ENCODE data around the gene TMEM269.

TMEM269 gene

DNA sequence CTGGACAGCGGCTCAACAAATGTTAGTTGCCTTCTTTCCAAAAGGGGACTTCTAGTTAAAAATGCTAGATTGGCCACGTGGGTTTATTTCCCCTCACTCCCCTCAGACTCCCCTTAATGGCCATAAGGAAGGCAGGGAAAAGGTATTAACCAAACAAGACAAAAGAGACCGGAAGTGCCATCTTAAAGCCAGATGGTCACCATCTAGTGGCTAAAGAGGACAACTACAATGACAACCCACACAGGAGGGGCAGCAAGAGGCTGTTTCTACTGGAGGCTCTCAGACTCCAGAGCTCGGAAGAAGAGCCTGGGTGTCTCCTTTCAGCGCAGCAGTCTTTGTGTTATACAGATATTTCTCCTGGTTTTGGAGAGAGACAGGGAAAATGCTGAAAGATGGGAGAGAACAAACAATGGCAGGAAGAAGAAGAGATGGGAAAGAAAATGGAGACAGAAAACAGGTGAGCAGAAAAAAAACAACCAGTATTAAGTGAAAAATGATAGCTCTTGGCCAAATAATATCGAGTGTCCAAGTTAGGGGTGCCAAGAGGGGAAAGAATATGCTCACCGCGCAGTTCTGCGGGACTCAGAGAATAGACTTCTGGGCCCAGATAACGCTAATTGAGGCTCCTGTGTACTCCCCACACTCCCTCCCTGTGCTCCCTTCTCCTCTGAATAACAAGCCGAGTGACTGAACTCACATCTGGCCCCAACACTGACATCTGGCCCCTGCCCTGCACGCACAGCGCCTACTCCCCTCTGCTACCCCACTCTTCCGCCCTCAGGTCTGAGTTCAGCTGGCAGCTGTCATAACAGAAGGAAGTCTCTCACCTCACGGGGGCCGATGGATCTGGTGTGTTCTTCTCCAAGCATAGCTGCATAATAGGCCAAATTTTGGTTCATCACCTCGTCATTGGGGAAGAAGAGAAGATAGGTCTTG, 27.6 kb upstream of the TMEM269 start:
- H3K14ac ChIP-seq (ENCODE audit: low read length): no peak overlapping the region

DNA sequence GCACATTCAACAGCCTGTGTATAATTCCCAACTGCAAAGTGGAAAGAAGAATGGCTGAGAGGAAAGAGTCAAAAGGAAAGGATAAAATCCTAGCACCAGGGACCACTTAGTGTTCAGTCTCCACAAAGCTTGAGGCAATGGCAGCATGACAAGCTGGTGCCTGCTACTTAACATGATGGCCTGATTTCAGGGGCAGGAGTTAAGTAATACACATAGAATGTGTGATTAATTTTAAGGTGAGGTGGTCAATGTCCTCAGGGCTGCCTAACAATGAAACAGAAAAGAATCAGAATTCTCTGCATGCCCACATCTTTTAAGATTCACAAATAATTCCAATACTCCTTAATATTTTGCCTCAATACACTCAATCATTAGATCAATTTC, 26.9 kb upstream of the TMEM269 start:
- Histone ChIP-seq H3K79me2 (ENCODE audit: control insufficient read depth, insufficient read depth, low read length, poor library complexity) (no peaks in the 10 kb centered on the region), H3K27me3 (ENCODE audit: insufficient read depth, low read length) (no peaks in the 10 kb centered on the region), H4K91ac (ENCODE audit: low read depth, low read length) (no peak overlapping the region)

More for the DNA sequence above, 27.6 kb upstream of the TMEM269 start:
- Histone ChIP-seq H3K4me2 (ENCODE audit: low read length) (no peak overlapping the region), H3K23ac (ENCODE audit: low read length) (no peak overlapping the region), H3K27ac (ENCODE audit: low read depth, low read length) (no peak overlapping the region), H2BK120ac (ENCODE audit: insufficient read depth, low read length, poor library complexity) (no peak overlapping the region), H3K4me1 (ENCODE audit: control insufficient read depth in 1 of 2, insufficient read depth in 2 of 2, low read length in 2 of 2) (no peaks in the 10 kb centered on the region), H2BK5ac (ENCODE audit: low read depth, low read length, poor library complexity) (no peak overlapping the region), H3K4ac (ENCODE audit: low read depth, low read length) (no peak overlapping the region), H3K36me3 (ENCODE audit: control insufficient read depth in 1 of 2, insufficient read depth in 2 of 2, low read length in 2 of 2) (peaks cover 40 to 56% of the 10 kb centered on the region in 2 experiments), H3K79me2 (ENCODE audit: control insufficient read depth, insufficient read depth, low read length, poor library complexity) (no peaks in the 10 kb centered on the region), H4K12ac (ENCODE audit: low read depth, low read length) (peak overlapping the region; percentile 40), H3K9me3 (ENCODE audit: insufficient read depth, low read depth, low read length) (peaks cover 2% of the 10 kb centered on the region), H4K8ac (ENCODE audit: low read depth, low read length) (peak overlapping the region; percentile 37), H3K4me3 (ENCODE audit: low read depth, low read length) (no peak overlapping the region), H2AK5ac (ENCODE audit: low read length) (no peak overlapping the region), H2BK12ac (ENCODE audit: low read length) (no peak overlapping the region), H2AFZ (ENCODE audit: insufficient read depth, low read length, poor library complexity) (peak overlapping the region; percentile 23), H3K18ac (ENCODE audit: low read length) (no peak overlapping the region), H3K9ac (ENCODE audit: low read length) (no peak overlapping the region), H3K27me3 (ENCODE audit: insufficient read depth, low read length) (no peaks in the 10 kb centered on the region), H4K91ac (ENCODE audit: low read depth, low read length) (peak overlapping the region; percentile 13), H3K79me1 (ENCODE audit: low read length) (no peaks in the 10 kb centered on the region)
- no CpG with 5 or more reads among the region's 17 CpGs for WGBS (ENCODE audit: extremely low coverage, insufficient coverage, insufficient read length)
- peak in 1 of 2 donors; percentile 82 for DNase-seq

DNA sequence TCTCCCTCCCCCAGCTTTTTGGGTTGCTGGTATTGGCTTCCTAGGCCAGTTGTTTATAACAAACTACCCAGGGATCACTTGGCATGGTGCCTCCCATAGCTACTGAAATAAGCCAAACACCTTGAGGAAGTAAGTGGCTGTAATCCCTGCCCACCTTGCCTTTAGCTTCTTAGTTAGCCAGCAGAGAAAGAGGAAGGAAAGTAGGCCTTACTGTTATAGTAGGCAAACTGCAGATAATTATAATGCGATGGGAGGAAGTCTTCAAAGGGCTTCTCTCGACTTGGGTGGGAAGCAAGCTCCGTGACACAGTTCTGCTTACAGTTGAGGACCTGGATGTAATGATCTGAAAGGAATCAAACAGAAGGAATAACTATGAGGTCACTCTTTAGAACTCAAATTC, 26.1 kb upstream of the TMEM269 start:
- Histone ChIP-seq H3K4ac (ENCODE audit: low read depth, low read length) (no peak overlapping the region), H2BK12ac (ENCODE audit: low read length) (no peak overlapping the region), H2AK5ac (ENCODE audit: low read length) (no peak overlapping the region), H4K91ac (ENCODE audit: low read depth, low read length) (no peak overlapping the region), H3K9ac (ENCODE audit: low read length) (no peak overlapping the region), H2AFZ (ENCODE audit: insufficient read depth, low read length, poor library complexity) (no peak overlapping the region), H3K14ac (ENCODE audit: low read length) (no peak overlapping the region), H3K27me3 (ENCODE audit: insufficient read depth, low read length) (no peaks in the 10 kb centered on the region), H3K79me2 (ENCODE audit: control insufficient read depth, insufficient read depth, low read length, poor library complexity) (no peaks in the 10 kb centered on the region), H4K12ac (ENCODE audit: low read depth, low read length) (no peak overlapping the region), H3K23ac (ENCODE audit: low read length) (no peak overlapping the region), H4K8ac (ENCODE audit: low read depth, low read length) (no peak overlapping the region), H3K4me1 (ENCODE audit: control insufficient read depth in 1 of 2, insufficient read depth in 2 of 2, low read length in 2 of 2) (no peaks in the 10 kb centered on the region), H3K4me3 (ENCODE audit: low read depth, low read length) (no peak overlapping the region), H3K27ac (ENCODE audit: low read depth, low read length) (no peak overlapping the region), H3K4me2 (ENCODE audit: low read length) (no peak overlapping the region), H2BK5ac (ENCODE audit: low read depth, low read length, poor library complexity) (no peak overlapping the region), H3K79me1 (ENCODE audit: low read length) (no peaks in the 10 kb centered on the region), H3K36me3 (ENCODE audit: control insufficient read depth in 1 of 2, insufficient read depth in 2 of 2, low read length in 2 of 2) (peaks cover 39 to 53% of the 10 kb centered on the region in 2 experiments), H3K9me3 (ENCODE audit: insufficient read depth, low read depth, low read length) (no peaks in the 10 kb centered on the region), H2BK120ac (ENCODE audit: insufficient read depth, low read length, poor library complexity) (no peak overlapping the region), H3K18ac (ENCODE audit: low read length) (no peak overlapping the region)
- no CpG with 5 or more reads among the region's 3 CpGs for whole genome bisulfite sequencing (ENCODE audit: extremely low coverage, insufficient coverage, insufficient read length)
- no peak for DNase-seq

More for the DNA sequence above, 26.9 kb upstream of the TMEM269 start:
- no peak overlapping the region for H3K27ac ChIP-seq (ENCODE audit: low read depth, low read length)
- no peak for DNase-seq
- no peak overlapping the region for H3K4me2 ChIP-seq (ENCODE audit: low read length)
- H3K4me1 ChIP-seq (ENCODE audit: control insufficient read depth in 1 of 2, insufficient read depth in 2 of 2, low read length in 2 of 2): no peaks in the 10 kb centered on the region
- no peak overlapping the region for H4K8ac ChIP-seq (ENCODE audit: low read depth, low read length)
- no peak overlapping the region for H2BK5ac ChIP-seq (ENCODE audit: low read depth, low read length, poor library complexity)
- H3K23ac ChIP-seq (ENCODE audit: low read length): no peak overlapping the region
- H3K79me1 ChIP-seq (ENCODE audit: low read length): no peaks in the 10 kb centered on the region
- H2BK12ac ChIP-seq (ENCODE audit: low read length): no peak overlapping the region
- H3K14ac ChIP-seq (ENCODE audit: low read length): no peak overlapping the region
- peaks cover 40 to 53% of the 10 kb centered on the region in 2 experiments for H3K36me3 ChIP-seq (ENCODE audit: control insufficient read depth in 1 of 2, insufficient read depth in 2 of 2, low read length in 2 of 2)
- H2AK5ac ChIP-seq (ENCODE audit: low read length): no peak overlapping the region
- H3K9ac ChIP-seq (ENCODE audit: low read length): no peak overlapping the region
- H2AFZ ChIP-seq (ENCODE audit: insufficient read depth, low read length, poor library complexity): no peak overlapping the region
- H3K18ac ChIP-seq (ENCODE audit: low read length): no peak overlapping the region
- H3K4ac ChIP-seq (ENCODE audit: low read depth, low read length): no peak overlapping the region
- no peaks in the 10 kb centered on the region for H3K9me3 ChIP-seq (ENCODE audit: insufficient read depth, low read depth, low read length)
- H3K4me3 ChIP-seq (ENCODE audit: low read depth, low read length): no peak overlapping the region
- H4K12ac ChIP-seq (ENCODE audit: low read depth, low read length): no peak overlapping the region
- H2BK120ac ChIP-seq (ENCODE audit: insufficient read depth, low read length, poor library complexity): no peak overlapping the region

DNA sequence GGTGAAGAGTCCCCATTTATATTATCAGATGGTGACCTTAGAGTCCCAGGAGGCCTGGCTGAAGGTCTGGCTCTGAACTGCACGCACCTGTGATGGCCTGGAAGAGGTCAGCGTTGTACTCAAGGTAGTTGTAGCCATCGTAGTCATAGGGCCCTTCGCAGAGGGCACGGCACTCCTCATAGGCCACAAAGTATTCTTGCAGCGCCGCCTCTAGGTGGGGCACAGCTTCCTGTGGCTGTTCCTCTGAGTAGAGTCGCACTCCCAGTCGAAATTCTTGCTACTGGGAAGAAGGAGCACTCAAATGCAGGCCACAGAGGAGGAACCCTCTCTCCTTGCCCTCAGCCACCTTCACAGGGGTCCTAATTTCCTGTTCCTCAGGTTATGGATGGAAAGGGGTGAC, 25.7 kb upstream of the TMEM269 start:
- Histone ChIP-seq H4K91ac (ENCODE audit: low read depth, low read length) (no peak overlapping the region), H4K12ac (ENCODE audit: low read depth, low read length) (no peak overlapping the region), H3K4me1 (ENCODE audit: control insufficient read depth in 1 of 2, insufficient read depth in 2 of 2, low read length in 2 of 2) (no peaks in the 10 kb centered on the region), H4K8ac (ENCODE audit: low read depth, low read length) (no peak overlapping the region), H3K4me3 (ENCODE audit: low read depth, low read length) (no peak overlapping the region), H3K79me1 (ENCODE audit: low read length) (no peaks in the 10 kb centered on the region), H2BK5ac (ENCODE audit: low read depth, low read length, poor library complexity) (no peak overlapping the region), H2BK12ac (ENCODE audit: low read length) (no peak overlapping the region), H2AK5ac (ENCODE audit: low read length) (no peak overlapping the region), H3K79me2 (ENCODE audit: control insufficient read depth, insufficient read depth, low read length, poor library complexity) (no peaks in the 10 kb centered on the region), H2BK120ac (ENCODE audit: insufficient read depth, low read length, poor library complexity) (no peak overlapping the region), H3K4me2 (ENCODE audit: low read length) (no peak overlapping the region), H3K27me3 (ENCODE audit: insufficient read depth, low read length) (no peaks in the 10 kb centered on the region), H2AFZ (ENCODE audit: insufficient read depth, low read length, poor library complexity) (no peak overlapping the region), H3K23ac (ENCODE audit: low read length) (no peak overlapping the region), H3K18ac (ENCODE audit: low read length) (no peak overlapping the region), H3K14ac (ENCODE audit: low read length) (no peak overlapping the region), H3K9me3 (ENCODE audit: insufficient read depth, low read depth, low read length) (no peaks in the 10 kb centered on the region), H3K27ac (ENCODE audit: low read depth, low read length) (no peak overlapping the region), H3K9ac (ENCODE audit: low read length) (no peak overlapping the region), H3K36me3 (ENCODE audit: control insufficient read depth in 1 of 2, insufficient read depth in 2 of 2, low read length in 2 of 2) (peaks cover 35 to 49% of the 10 kb centered on the region in 2 experiments), H3K4ac (ENCODE audit: low read depth, low read length) (no peak overlapping the region)
- DNase-seq: no peak
- no CpG with 5 or more reads among the region's 9 CpGs for WGBS (ENCODE audit: extremely low coverage, insufficient coverage, insufficient read length)
